K562 (cell line): ENCODE results near the gene COX6A2. TPM values are rescaled to one million over a fixed set of nuclear protein-coding genes. Genes with fewer than 3 reads are reported as not detected.

ENCODE experiments used
- ATAC-seq: fragments of 200-7000 bp; cut with Tn5 transposase; 3 replicates; pipeline ENCODE4 v1.9.1; 2020; ENCODE audit warnings: moderate library complexity
- BruUV-seq: library from RNA; stranded (reverse); fragments of 400-500 nt; replicated peaks from 2 replicates; lab custom pipeline; 2021; lab: Mats Ljungman, UMichigan
- CTCF ChIA-PET: fragments of 300-600 bp; formaldehyde crosslinking; extraction: SDS; loops from one replicate; lab custom pipeline; 2021; ENCODE audit warnings: low intra/inter-chr PET ratio; lab: Yijun Ruan, JAX
- POLR2A ChIA-PET: fragments of 300-600, 350-650 bp; sonication (Branson Sonifier 250); formaldehyde crosslinking; extraction: SDS; loops from one replicate; lab custom pipeline; 2021; ENCODE audit warnings: antibody characterized with exemption, inconsistent platforms; lab: Yijun Ruan, JAX
- DNase-seq, 4 experiments: peaks; one replicate each; pipeline versions ENCODE4 v3.0.0 to v3.0.0-alpha.2; 2011 to 2018; ENCODE audit warnings: low spot score in 3 of 4, mixed read lengths in 3 of 4; ENCODE audit errors: extremely low read depth in 1 of 4
- FAIRE-seq: peaks from 2 replicates; lab custom pipeline; 2011; peaks lifted over from hg19 to GRCh38; lab: Jason Lieb, UNC
- H2AFZ ChIP-seq: 2 replicates; pipeline ENCODE4 v1.6.0; 2011; ENCODE audit warnings: low read depth, low read length, control low read depth, inconsistent platforms
- H3K27ac ChIP-seq: fragments of 200-600 bp; 3 replicates; pipeline ENCODE4 v1.8.0; 2011; ENCODE audit warnings: low read depth, mild to moderate bottlenecking, control low read depth, inconsistent platforms, low read length, moderate library complexity, mixed read lengths; ENCODE audit errors: extremely low read depth
- H3K27me3 ChIP-seq, 2 experiments: fragments of 300-600 bp in 1 of 2; 2 replicates in 1 of 2; 3 replicates in 1 of 2; pipeline versions ENCODE4 v1.6.0 to v1.8.0; 2011; ENCODE audit warnings: inconsistent platforms in 2 of 2, low read length in 2 of 2, mild to moderate bottlenecking in 1 of 2, mixed read lengths in 1 of 2, moderate library complexity in 1 of 2; ENCODE audit not compliant: control insufficient read depth in 2 of 2, insufficient read depth in 2 of 2
- H3K36me3 ChIP-seq: fragments of 300-600 bp; 3 replicates; pipeline ENCODE4 v1.8.0; 2011; ENCODE audit warnings: mild to moderate bottlenecking, low read length, inconsistent platforms; ENCODE audit not compliant: control insufficient read depth, insufficient read depth
- H3K4me1 ChIP-seq, 2 experiments: fragments of 200-600 bp in 1 of 2; replicated peaks in 1 of 2; 2 replicates in 1 of 2; 3 replicates in 1 of 2; pipeline versions ENCODE4 v1.5.1 to v1.8.0; 2011; ENCODE audit warnings: inconsistent platforms in 2 of 2, low read length in 2 of 2, mild to moderate bottlenecking in 1 of 2, mixed read lengths in 1 of 2, moderate library complexity in 1 of 2; ENCODE audit not compliant: control insufficient read depth in 2 of 2, insufficient read depth in 2 of 2
- H3K4me2 ChIP-seq: 2 replicates; pipeline ENCODE4 v1.6.1; 2011; ENCODE audit warnings: low read length, control low read depth, inconsistent platforms, mixed read lengths; ENCODE audit not compliant: insufficient read depth
- H3K4me3 ChIP-seq: fragments of 200-600 bp; sonication (generic), shearing (Covaris generic); 2 replicates; pipeline ENCODE4 v1.5.1; 2016; ENCODE audit warnings: control low read depth, inconsistent platforms
- H3K79me2 ChIP-seq: fragments of 200-600 bp; 3 replicates; pipeline ENCODE4 v1.8.0; 2011; ENCODE audit warnings: low read length, inconsistent platforms; ENCODE audit not compliant: control insufficient read depth, insufficient read depth
- H3K9ac ChIP-seq, 2 experiments: 2 replicates each; pipeline versions ENCODE4 v1.6.0 to v1.6.1; 2011; ENCODE audit warnings: low read depth in 2 of 2, low read length in 2 of 2, control low read depth in 1 of 2, inconsistent platforms in 1 of 2, mild to moderate bottlenecking in 1 of 2, mixed read lengths in 1 of 2; ENCODE audit not compliant: insufficient read depth in 1 of 2
- H3K9me1 ChIP-seq: one replicate; pipeline ENCODE4 v1.6.0; 2011; ENCODE audit warnings: inconsistent platforms, mild to moderate bottlenecking, low read length, moderate library complexity; ENCODE audit not compliant: control insufficient read depth, insufficient read depth
- H3K9me3 ChIP-seq: replicated peaks from 2 replicates; pipeline ENCODE4 v1.5.1; 2011; ENCODE audit warnings: low read depth, low read length, inconsistent platforms; ENCODE audit not compliant: control insufficient read depth, insufficient read depth
- H4K20me1 ChIP-seq: replicated peaks from 2 replicates; pipeline ENCODE4 v1.6.1; 2011; ENCODE audit warnings: low read length, inconsistent platforms, mixed read lengths; ENCODE audit not compliant: control insufficient read depth, insufficient read depth
- BDP1 ChIP-seq: IDR thresholded peaks from 3 replicates; pipeline ENCODE4 v1.6.1; 2011; ENCODE audit not compliant: insufficient read length, insufficient read depth
- CTBP1 ChIP-seq: fragments of 450-650 bp; IDR thresholded peaks from 2 replicates; pipeline ENCODE4 v1.6.1; 2016; ENCODE audit warnings: borderline replicate concordance
- SOX6 ChIP-seq: fragments of 450-650 bp; IDR thresholded peaks from 2 replicates; pipeline ENCODE4 v1.6.1; 2014; ENCODE audit warnings: mild to moderate bottlenecking
- TEAD1 ChIP-seq, 2 experiments: fragments of 450-650 bp in 1 of 2; sonication (generic) in 1 of 2; formaldehyde crosslinking; IDR thresholded peaks; 2 replicates each; pipeline versions ENCODE4 v1.4.0 to v1.8.0; 2020 to 2022; ENCODE audit warnings: mild to moderate bottlenecking in 2 of 2, missing genetic modification reagents in 1 of 2
- ZNF3 ChIP-seq: fragments of 250-450 bp; sonication (Bioruptor Pico); IDR thresholded peaks from 2 replicates; pipeline ENCODE4 v1.5.0; 2021; ENCODE audit warnings: mild to moderate bottlenecking, moderate library complexity
- WGBS: fragments of 100-300 bp; shearing (Covaris generic); methylation state at CpG from one replicate; pipeline ENCODE4 v1.1.6; 2016; ENCODE audit warnings: low coverage, mixed read lengths; ENCODE audit not compliant: insufficient coverage; ENCODE audit errors: missing lambda C conversion rate; 5-methylcytosine and 5-hydroxymethylcytosine counted together
- in situ Hi-C: fragments of 300-500 bp; cut with MboI; formaldehyde crosslinking; loops from 4 replicates; pipeline ENCODE4 v1.15.0; 2018; ENCODE audit warnings: inconsistent platforms, mixed read lengths
- intact Hi-C: fragments of 100-400 bp; cut with micrococcal nuclease; formaldehyde crosslinking; loops from 2 replicates; pipeline ENCODE4 v1.14.2; 2022
- polyA plus RNA-seq, 8 experiments: library from polyadenylated mRNA; depleted of rRNA in 4 of 8; stranded (reverse) in 5 of 8; unstranded in 3 of 8; fragments of >200 nt; fragmentation: Nextera tagmentation in 2 of 8; fragmentation: Illumina TruSeq in 1 of 8; extraction: Ambion mirVana in 2 of 8; extraction: Trizol in 1 of 8; gene quantifications; 2 replicates each; pipeline versions ENCODE4 v1.2.1 to v1.2.3, GENCODE V29; 2011 to 2014; ENCODE audit warnings: inconsistent platforms in 1 of 8, missing spikeins in 1 of 8
- total RNA-seq, 7 experiments: library from RNA; depleted of rRNA in 6 of 7; stranded (reverse); fragments of >200 nt in 6 of 7; fragmentation: Illumina TruSeq in 2 of 7; extraction: Trizol in 2 of 7; gene quantifications; 2 replicates each; pipeline versions ENCODE4 v1.2.1 to v1.2.3, GENCODE V29; 2011 to 2021; ENCODE audit warnings: low replicate concordance in 1 of 7

The COX6A2 gene
- total and polyA plus RNA-seq, 9 of the 15 experiments (the other 6 are each of a cell fraction or from before 2014, with no cell fraction given): not detected

GRCh38 chr16:31461201-31461920, 33.2 kb upstream of the COX6A2 start:
- peaks cover 40% of the 10 kb centered on the region for H3K79me2 ChIP-seq
- peaks cover 4% of the 10 kb centered on the region for H4K20me1 ChIP-seq
- H3K9me1 ChIP-seq: no peaks in the 10 kb centered on the region
- BruUV-seq: no TSS peak
- TF ChIP-seq SOX6: no peak
- no peak for TF ChIP-seq BDP1
- TF ChIP-seq ZNF3 (CRISPR knock-in tag): no peak
- TF ChIP-seq TEAD1 (CRISPR knock-in tag; IDR thresholded peaks at IDR 0.05): no peak
- no peak for TF ChIP-seq CTBP1
- 0 out of 2 replicates have a peak overlapping the region, but pooled peaks have one; percentile 10 for H2AFZ ChIP-seq
- no peak overlapping the region for H3K4me3 ChIP-seq
- H3K4me1 ChIP-seq: peaks cover 14 to 46% of the 10 kb centered on the region in 2 experiments
- in situ Hi-C loops (no loop called here), intact Hi-C loops (no loop called here)
- H3K27ac ChIP-seq: no peak overlapping the region; the same call in 2 of the 3 replicates
- no peak for FAIRE-seq
- ChIA-PET CTCF (interaction anchor here (1.0 kb wide), 1 partner anchor 236 kb away, joined by 3 read pairs; no protein-coding TSS in a partner anchor), POLR2A (interaction anchor here (0.6 to 1.9 kb wide), 10 partner anchors 8 to 338 kb away, joined by 3 to 15 read pairs (median 4); partner anchors contain the start of gene FUS)
- WGBS: 76% methylated on average over 10 of the region's 10 CpGs
- DNase-seq: no peak
- H3K27me3 ChIP-seq: no peaks in the 10 kb centered on the region
- H3K9ac ChIP-seq: peak overlapping the region; percentile 16 to 69; a peak in 1 of 4 replicates
- ATAC-seq: no peak
- no peaks in the 10 kb centered on the region for H3K9me3 ChIP-seq
- H3K36me3 ChIP-seq: peaks cover 48% of the 10 kb centered on the region; the same call in 2 of the 3 replicates
- H3K4me2 ChIP-seq: no peak overlapping the region
